Measurements from ENCODE around the gene HRC. TPM values are rescaled to one million over a fixed set of nuclear protein-coding genes. Genes with fewer than 3 reads are reported as not detected.

HRC gene
- total RNA-seq, 1 donor from 2014 or later: 78.3 TPM

DNA sequence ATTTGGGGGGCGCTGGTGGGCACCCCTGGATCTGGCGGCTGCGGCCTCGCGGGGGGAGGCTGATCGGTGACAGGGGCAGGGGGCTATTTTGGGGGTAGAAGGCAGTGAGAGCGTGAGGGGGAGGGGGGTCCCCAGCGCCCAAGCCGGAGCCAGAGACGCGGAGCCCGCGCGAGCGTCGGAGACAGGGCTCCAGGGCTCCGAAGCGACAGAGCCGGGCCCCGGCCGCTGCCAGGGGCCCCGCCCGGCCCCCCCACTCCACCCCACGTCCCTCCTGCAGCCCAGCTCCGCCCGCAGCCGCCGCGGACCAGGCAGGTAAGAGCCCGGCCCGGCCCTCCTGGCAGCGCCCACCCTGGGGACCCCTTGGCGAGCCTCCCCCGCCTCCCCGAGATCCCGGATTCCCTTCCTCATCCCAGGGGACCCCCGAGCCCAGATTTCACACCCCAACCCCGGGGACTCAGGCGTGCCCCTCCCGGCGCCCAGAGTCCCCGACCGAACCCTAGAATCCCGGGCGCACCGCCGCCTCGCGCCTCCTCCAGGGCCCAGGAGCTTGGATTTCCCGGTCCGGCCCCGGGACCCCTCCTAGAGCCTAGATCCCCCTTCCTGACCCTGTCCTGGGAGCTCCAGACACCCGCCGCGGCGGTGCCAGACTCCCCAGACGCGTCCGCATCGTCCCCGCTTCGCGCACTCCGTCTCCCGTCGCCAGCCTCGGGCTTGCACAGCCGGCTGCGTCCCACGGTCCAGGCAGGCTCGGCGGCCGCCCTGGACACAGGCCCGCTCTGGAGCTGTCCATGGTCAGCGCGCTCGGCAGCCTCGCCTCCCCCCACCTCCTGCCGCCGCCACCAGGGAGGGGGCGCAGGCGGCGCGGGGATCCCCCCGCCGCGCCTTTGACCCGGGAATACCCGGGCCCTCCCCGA is 35.5 kb downstream of the HRC start, which contains the start of gene PPFIA3:
PPFIA3 (plus strand) TSS at position 134 of the 914 bp plus-strand sequence. CDS start 8,330 bp downstream, outside the sequence.
- H3K9me3 ChIP-seq (ENCODE audit: control insufficient read depth in 3 of 3, low read length in 3 of 3): no peaks in the 10 kb centered on the region
- H3K36me3 ChIP-seq (ENCODE audit: control insufficient read depth in 3 of 3, insufficient read depth in 3 of 3, low read length in 3 of 3): peaks cover 2 to 7% (median 6%) of the 10 kb centered on the region in 3 donors
- peaks cover 0 to 3% (median 0%) of the 10 kb centered on the region in 3 donors for H3K27me3 ChIP-seq (ENCODE audit: control insufficient read depth in 3 of 3, insufficient read depth in 3 of 3, low read length in 3 of 3)
- H3K4me1 ChIP-seq (ENCODE audit: control insufficient read depth in 3 of 3, insufficient read depth in 3 of 3, low read length in 3 of 3): peaks cover 17 to 40% (median 28%) of the 10 kb centered on the region in 3 donors
- H3K4me3 ChIP-seq (ENCODE audit: low read length in 3 of 3): peak within 1 kb of the TSS; percentile 64 to 87 (median 85)
- peak within 1 kb of the TSS; percentile 60 to 86 (median 85) for H3K9ac ChIP-seq (ENCODE audit: low read depth in 1 of 3, low read length in 3 of 3)
- peak within 1 kb of the TSS; percentile 95 for H3K27ac ChIP-seq (ENCODE audit: low read depth, low read length)

DNA sequence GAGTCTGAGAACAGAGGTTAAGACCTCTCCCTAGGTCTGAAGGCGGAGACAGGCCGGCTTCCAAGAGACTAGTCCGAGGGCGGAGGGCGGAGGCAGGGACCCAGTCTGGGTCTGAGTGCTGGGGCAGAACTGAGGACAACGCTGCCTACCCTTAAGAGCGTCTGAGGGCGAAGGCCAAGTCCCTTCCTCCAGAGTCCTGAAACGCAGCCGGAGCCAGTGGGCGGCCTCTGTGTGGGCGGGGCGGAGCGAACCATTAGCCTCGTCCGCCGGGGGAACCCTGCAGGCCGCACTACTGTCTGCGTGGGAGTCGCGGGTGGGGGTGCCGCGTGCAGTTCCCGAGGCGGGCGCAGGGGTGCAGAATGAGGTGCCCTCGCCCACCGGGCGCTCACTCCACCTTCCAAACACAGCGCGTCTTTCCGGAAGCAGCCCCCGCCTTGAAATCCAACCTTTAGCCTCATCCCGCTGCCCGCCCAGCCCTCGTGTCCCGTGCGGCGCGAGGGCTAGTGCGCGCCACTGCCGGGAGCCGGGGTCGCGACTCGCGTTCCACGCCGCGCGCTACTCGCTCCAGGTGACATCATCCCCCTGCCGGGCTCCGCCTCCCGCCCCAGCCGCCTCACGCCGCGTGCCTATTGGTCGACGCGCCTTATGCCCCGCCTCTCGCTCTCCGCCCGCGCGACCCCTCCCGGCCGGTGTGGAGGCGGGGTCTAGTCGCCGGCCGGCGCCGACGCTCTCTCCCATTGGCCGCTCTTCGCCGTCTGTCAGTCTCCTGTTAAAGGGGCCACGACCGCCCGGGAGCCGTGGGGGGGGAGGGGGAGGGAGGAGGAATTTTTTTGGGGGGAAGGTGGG is 36.4 kb downstream of the HRC start, which contains the start of gene C19orf73:
C19orf73 (minus strand) TSS at position 579 of the 846 bp plus-strand sequence; CDS start at position 458, 121 bp downstream.
- peaks cover 20 to 45% (median 31%) of the 10 kb centered on the region in 3 donors for H3K4me1 ChIP-seq (ENCODE audit: control insufficient read depth in 3 of 3, insufficient read depth in 3 of 3, low read length in 3 of 3)
- no peaks in the 10 kb centered on the region for H3K9me3 ChIP-seq (ENCODE audit: control insufficient read depth in 3 of 3, low read length in 3 of 3)
- peak within 1 kb of the TSS; percentile 95 for H3K27ac ChIP-seq (ENCODE audit: low read depth, low read length)
- peak within 1 kb of the TSS; percentile 60 to 86 (median 85) for H3K9ac ChIP-seq (ENCODE audit: low read depth in 1 of 3, low read length in 3 of 3)
- peaks cover 0 to 3% (median 0%) of the 10 kb centered on the region in 3 donors for H3K27me3 ChIP-seq (ENCODE audit: control insufficient read depth in 3 of 3, insufficient read depth in 3 of 3, low read length in 3 of 3)
- H3K4me3 ChIP-seq (ENCODE audit: low read length in 3 of 3): peak within 1 kb of the TSS; percentile 64 to 87 (median 85)
- peaks cover 2 to 7% (median 6%) of the 10 kb centered on the region in 3 donors for H3K36me3 ChIP-seq (ENCODE audit: control insufficient read depth in 3 of 3, insufficient read depth in 3 of 3, low read length in 3 of 3)

DNA sequence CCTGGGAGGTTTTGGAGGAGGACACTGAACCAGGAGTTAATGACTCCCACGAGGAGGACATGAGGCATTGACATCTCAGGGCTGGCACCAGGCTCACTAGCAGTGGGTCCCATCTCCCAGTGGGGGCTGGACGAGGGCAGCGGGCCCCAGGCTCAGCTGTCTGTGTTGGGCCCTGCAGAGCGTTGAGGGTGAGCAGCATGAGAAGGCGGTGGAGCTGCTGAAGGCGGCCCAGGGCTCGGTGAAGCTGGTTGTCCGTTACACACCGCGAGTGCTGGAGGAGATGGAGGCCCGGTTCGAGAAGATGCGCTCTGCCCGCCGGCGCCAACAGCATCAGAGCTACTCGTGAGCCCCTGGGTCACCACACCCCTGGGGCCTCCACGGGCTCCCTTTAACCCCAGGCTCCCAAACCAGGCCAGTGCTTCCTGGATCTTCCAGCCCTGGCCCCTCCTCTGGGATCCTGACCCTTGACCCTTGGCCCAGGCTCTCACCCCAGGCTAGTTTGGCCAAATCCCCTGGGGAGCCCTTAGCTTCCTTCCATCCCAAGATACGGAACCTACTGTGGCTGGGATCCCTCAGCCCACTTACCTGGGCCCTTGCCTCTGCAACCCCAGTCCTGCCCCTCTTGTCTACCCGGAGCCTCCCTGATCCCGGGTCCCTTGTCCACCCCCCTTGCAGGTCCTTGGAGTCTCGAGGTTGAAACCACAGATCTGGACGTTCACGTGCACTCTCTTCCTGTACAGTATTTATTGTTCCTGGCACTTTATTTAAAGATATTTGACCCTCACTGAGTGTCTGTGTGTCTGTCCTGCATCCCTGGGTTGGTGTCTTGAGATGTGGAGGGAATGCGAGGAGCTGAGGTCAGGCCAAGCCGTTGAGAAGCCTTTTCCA is 37.3 kb downstream of the HRC start:
- H3K27me3 ChIP-seq (ENCODE audit: control insufficient read depth in 3 of 3, insufficient read depth in 3 of 3, low read length in 3 of 3): peaks cover 0 to 3% (median 0%) of the 10 kb centered on the region in 3 donors
- H3K4me3 ChIP-seq (ENCODE audit: low read length in 3 of 3): peak overlapping the region; percentile 64 to 87 (median 85)
- peak overlapping the region; percentile 60 to 86 (median 85) for H3K9ac ChIP-seq (ENCODE audit: low read depth in 1 of 3, low read length in 3 of 3)
- H3K27ac ChIP-seq (ENCODE audit: low read depth, low read length): peak overlapping the region; percentile 95
- peaks cover 2 to 7% (median 6%) of the 10 kb centered on the region in 3 donors for H3K36me3 ChIP-seq (ENCODE audit: control insufficient read depth in 3 of 3, insufficient read depth in 3 of 3, low read length in 3 of 3)
- H3K4me1 ChIP-seq (ENCODE audit: control insufficient read depth in 3 of 3, insufficient read depth in 3 of 3, low read length in 3 of 3): peaks cover 23 to 48% (median 34%) of the 10 kb centered on the region in 3 donors
- no peaks in the 10 kb centered on the region for H3K9me3 ChIP-seq (ENCODE audit: control insufficient read depth in 3 of 3, low read length in 3 of 3)

DNA sequence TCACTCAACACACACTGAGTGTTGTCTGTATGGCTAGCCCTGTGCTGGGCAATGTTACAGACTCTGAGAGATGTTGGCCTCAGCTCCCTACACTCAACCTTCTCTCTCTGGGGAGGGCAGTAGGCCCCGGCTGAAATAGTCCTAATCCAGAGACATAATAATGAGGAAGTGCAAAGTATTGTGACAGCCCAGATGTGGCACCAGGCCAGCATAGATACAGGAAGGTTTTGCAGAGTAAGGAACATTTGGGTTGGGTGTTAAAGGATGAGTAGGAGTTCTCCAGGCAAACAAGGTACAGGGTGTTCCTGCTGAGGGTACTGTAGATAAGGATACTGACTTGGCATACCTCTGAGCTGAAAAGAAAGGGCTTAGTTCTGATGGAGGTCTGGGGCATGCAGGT is 38.7 kb downstream of the HRC start:
- H3K9me3 ChIP-seq (ENCODE audit: control insufficient read depth in 3 of 3, low read length in 3 of 3): no peaks in the 10 kb centered on the region
- H3K4me3 ChIP-seq (ENCODE audit: low read length in 3 of 3): no peak overlapping the region
- peaks cover 0 to 3% (median 0%) of the 10 kb centered on the region in 3 donors for H3K27me3 ChIP-seq (ENCODE audit: control insufficient read depth in 3 of 3, insufficient read depth in 3 of 3, low read length in 3 of 3)
- no peak overlapping the region for H3K27ac ChIP-seq (ENCODE audit: low read depth, low read length)
- no peak overlapping the region for H3K9ac ChIP-seq (ENCODE audit: low read depth in 1 of 3, low read length in 3 of 3)
- H3K36me3 ChIP-seq (ENCODE audit: control insufficient read depth in 3 of 3, insufficient read depth in 3 of 3, low read length in 3 of 3): peaks cover 2 to 7% (median 6%) of the 10 kb centered on the region in 3 donors
- H3K4me1 ChIP-seq (ENCODE audit: control insufficient read depth in 3 of 3, insufficient read depth in 3 of 3, low read length in 3 of 3): peaks cover 23 to 48% (median 34%) of the 10 kb centered on the region in 3 donors

DNA sequence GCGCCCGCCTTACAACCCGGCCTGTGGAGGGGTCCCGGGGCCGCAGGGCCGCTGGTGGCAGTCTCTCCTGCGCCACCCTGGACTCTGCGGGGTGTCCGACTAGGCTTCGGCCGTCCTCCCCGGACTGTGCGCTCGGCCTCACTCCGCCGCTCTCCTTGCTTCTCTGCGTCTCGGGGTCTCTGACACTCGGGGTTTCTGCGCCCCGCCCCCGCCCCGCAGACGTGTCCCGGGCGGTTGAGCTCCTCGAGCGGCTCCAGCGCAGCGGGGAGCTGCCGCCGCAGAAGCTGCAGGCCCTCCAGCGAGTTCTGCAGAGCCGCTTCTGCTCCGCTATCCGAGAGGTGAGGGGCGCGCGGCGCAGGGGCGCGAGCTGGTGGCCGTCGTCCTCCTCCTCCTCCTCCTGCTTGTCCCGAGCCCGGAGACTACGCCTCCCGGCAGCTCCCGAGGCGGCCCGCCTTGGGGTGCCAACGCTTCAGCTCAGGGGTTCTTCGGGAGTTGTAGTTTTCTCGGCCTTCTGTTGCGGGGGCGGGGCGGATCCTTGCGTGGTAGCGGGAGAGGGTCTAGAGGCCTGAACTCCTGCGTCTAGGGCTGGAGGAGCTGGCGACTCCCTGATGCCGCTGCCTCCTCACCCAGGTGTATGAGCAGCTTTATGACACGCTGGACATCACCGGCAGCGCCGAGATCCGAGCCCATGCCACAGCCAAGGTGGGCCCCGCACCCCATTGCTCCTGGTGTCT is 40.4 kb downstream of the HRC start:
- Histone ChIP-seq H3K9ac (ENCODE audit: low read depth in 1 of 3, low read length in 3 of 3) (peak overlapping the region; percentile 68 to 87 (median 78)), H3K9me3 (ENCODE audit: control insufficient read depth in 3 of 3, low read length in 3 of 3) (no peaks in the 10 kb centered on the region), H3K27ac (ENCODE audit: low read depth, low read length) (no peak overlapping the region), H3K36me3 (ENCODE audit: control insufficient read depth in 3 of 3, insufficient read depth in 3 of 3, low read length in 3 of 3) (peaks cover 2 to 7% (median 6%) of the 10 kb centered on the region in 3 donors), H3K4me3 (ENCODE audit: low read length in 3 of 3) (peak overlapping the region; percentile 68 to 86 (median 79)), H3K27me3 (ENCODE audit: control insufficient read depth in 3 of 3, insufficient read depth in 3 of 3, low read length in 3 of 3) (no peaks in the 10 kb centered on the region), H3K4me1 (ENCODE audit: control insufficient read depth in 3 of 3, insufficient read depth in 3 of 3, low read length in 3 of 3) (peaks cover 35 to 55% (median 43%) of the 10 kb centered on the region in 3 donors)

DNA sequence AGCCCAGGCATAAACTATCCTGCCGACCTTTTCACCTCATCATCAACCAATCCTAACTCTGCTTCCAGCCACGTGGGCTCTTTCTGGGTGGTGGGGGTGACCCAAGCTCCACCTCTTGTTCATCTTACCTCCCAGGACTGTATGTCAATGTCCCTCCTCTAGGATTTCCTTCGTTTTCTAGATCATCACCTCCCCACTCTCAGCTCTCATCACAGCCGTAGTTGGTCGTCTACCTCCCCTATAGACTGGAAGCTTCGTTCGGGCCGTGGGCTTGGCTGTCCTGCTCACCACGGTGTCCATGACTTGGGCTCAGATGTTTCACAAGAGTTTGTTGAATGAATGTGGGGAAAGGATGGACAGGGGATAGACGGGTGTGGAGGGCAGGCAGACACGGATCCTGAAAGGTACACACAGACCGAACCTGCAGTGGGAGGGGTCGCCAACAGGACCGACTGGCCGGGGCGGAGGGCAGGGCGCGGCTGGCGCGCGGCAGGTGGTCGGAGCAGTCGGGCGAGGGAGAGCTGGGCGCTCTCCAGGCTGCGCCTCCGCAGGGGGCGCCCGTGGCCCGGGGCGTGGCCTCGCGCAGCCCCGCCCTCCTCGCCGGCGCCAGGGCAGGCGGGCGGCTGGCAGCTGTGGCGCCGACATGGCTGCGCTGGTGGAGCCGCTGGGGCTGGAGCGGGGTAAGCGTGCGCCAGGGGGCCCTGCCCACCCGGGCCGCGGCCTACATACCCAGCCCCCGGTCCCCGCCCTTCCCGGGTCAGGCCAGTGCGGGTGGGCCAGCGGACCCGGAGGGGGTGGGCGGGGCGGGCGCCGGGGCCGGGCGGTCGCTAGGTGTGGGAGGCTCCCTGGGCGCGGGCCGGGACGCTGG is 41.2 kb downstream of the HRC start, which contains the start of gene LIN7B:
LIN7B (plus strand) TSS at position 609 of the 868 bp plus-strand sequence; CDS start at position 644, 35 bp downstream.
- no peaks in the 10 kb centered on the region for H3K27me3 ChIP-seq (ENCODE audit: control insufficient read depth in 3 of 3, insufficient read depth in 3 of 3, low read length in 3 of 3)
- H3K36me3 ChIP-seq (ENCODE audit: control insufficient read depth in 3 of 3, insufficient read depth in 3 of 3, low read length in 3 of 3): peaks cover 3 to 11% (median 7%) of the 10 kb centered on the region in 3 donors
- H3K9me3 ChIP-seq (ENCODE audit: control insufficient read depth in 3 of 3, low read length in 3 of 3): no peaks in the 10 kb centered on the region
- H3K9ac ChIP-seq (ENCODE audit: low read depth in 1 of 3, low read length in 3 of 3): peak within 1 kb of the TSS; percentile 68 to 87 (median 78)
- peak within 1 kb of the TSS; percentile 6 for H3K27ac ChIP-seq (ENCODE audit: low read depth, low read length)
- H3K4me3 ChIP-seq (ENCODE audit: low read length in 3 of 3): peak within 1 kb of the TSS; percentile 68 to 86 (median 79)
- H3K4me1 ChIP-seq (ENCODE audit: control insufficient read depth in 3 of 3, insufficient read depth in 3 of 3, low read length in 3 of 3): peaks cover 38 to 59% (median 38%) of the 10 kb centered on the region in 3 donors

DNA sequence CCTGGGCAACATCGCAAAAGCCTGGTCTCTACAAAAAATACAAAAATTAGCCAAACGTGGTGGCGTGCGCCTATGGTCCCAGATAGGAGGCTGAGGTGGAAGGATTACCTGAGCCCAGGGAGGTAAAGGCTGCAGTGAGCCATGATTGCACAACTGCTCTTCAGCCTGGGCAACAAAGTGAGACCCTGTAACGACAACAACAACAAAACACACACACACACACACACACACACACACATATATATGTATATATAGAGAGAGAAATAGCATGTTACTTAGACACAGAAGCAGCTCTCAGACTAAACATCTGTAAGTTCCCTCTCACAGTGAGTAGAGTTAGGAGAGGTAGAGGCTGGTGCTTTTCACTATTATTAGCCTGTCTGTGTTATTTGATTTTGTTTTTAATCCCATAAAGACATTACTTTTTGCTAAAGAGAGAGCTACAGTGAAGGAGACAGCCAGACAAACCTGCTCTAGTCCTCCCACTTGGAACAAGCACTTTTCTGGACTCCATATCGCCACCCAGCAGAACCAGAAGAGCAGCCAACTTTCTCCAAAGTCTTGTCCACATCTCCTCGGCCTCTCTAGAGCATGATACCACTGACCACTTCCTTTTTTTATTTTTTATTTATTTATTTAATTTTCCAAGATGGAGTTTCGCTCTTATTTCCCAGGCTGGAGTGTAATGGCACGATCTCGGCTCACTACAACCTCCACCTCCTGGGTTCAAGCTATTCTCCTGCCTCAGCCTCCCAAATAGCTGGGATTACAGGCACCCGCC is 43.8 kb downstream of the HRC start:
- Histone ChIP-seq H3K9me3 (ENCODE audit: control insufficient read depth in 3 of 3, low read length in 3 of 3) (no peaks in the 10 kb centered on the region), H3K27me3 (ENCODE audit: control insufficient read depth in 3 of 3, insufficient read depth in 3 of 3, low read length in 3 of 3) (no peaks in the 10 kb centered on the region), H3K4me1 (ENCODE audit: control insufficient read depth in 3 of 3, insufficient read depth in 3 of 3, low read length in 3 of 3) (peaks cover 27 to 50% (median 30%) of the 10 kb centered on the region in 3 donors), H3K9ac (ENCODE audit: low read depth in 1 of 3, low read length in 3 of 3) (no peak overlapping the region), H3K27ac (ENCODE audit: low read depth, low read length) (peak overlapping the region; percentile 25), H3K4me3 (ENCODE audit: low read length in 3 of 3) (no peak overlapping the region), H3K36me3 (ENCODE audit: control insufficient read depth in 3 of 3, insufficient read depth in 3 of 3, low read length in 3 of 3) (peaks cover 20 to 29% (median 28%) of the 10 kb centered on the region in 3 donors)
